Nephron (organoid): ENCODE data around the gene TGDS.

Source experiments
- H3K27ac Mint-ChIP-seq, 3 experiments: 2 replicates each; pipeline ENCODE4 v1.8.0; 2020; ENCODE audit warnings: mixed read lengths in 3 of 3, mild to moderate bottlenecking in 2 of 3, moderate library complexity in 1 of 3
- H3K27me3 Mint-ChIP-seq: 2 replicates; pipeline ENCODE4 v1.8.0; 2021; ENCODE audit warnings: low read depth, mild to moderate bottlenecking, moderate library complexity, mixed read lengths
- H3K36me3 Mint-ChIP-seq: 2 replicates; pipeline ENCODE4 v1.8.0; 2020; ENCODE audit warnings: low read depth, mixed read lengths
- H3K4me1 Mint-ChIP-seq: 2 replicates; pipeline ENCODE4 v1.8.0; 2020; ENCODE audit warnings: mixed read lengths
- H3K4me3 Mint-ChIP-seq, 3 experiments: 2 replicates each; pipeline ENCODE4 v1.8.0; 2020; ENCODE audit warnings: mild to moderate bottlenecking in 3 of 3, mixed read lengths in 3 of 3, moderate library complexity in 2 of 3
- H3K9me3 Mint-ChIP-seq: 2 replicates; pipeline ENCODE4 v1.8.0; 2020; ENCODE audit warnings: mixed read lengths
- CTCF ChIP-seq, 3 experiments: fragments of 200-600 bp; sonication (generic); IDR thresholded peaks; one replicate each; pipeline ENCODE4 v1.5.0; 2021; ENCODE audit warnings: antibody characterized with exemption in 3 of 3; ENCODE audit not compliant: unreplicated experiment in 3 of 3

The TGDS gene

GRCh38 chr13:94598281-94598680 lies 2.3 kb upstream of the TGDS start:
- TF ChIP-seq CTCF (IDR thresholded peaks at IDR 0.05; ENCODE audit: unreplicated experiment in 3 of 3) = no peak
- peak overlapping the region in 1 of 3 experiments; percentile 84 for H3K4me3 Mint-ChIP-seq
- H3K4me1 Mint-ChIP-seq = peaks cover 27% of the 10 kb centered on the region
- H3K9me3 Mint-ChIP-seq = no peaks in the 10 kb centered on the region
- peak overlapping the region in 1 of 3 experiments; percentile 14 for H3K27ac Mint-ChIP-seq
- H3K27me3 Mint-ChIP-seq = no peaks in the 10 kb centered on the region
- H3K36me3 Mint-ChIP-seq = peaks cover 3% of the 10 kb centered on the region

DNA sequence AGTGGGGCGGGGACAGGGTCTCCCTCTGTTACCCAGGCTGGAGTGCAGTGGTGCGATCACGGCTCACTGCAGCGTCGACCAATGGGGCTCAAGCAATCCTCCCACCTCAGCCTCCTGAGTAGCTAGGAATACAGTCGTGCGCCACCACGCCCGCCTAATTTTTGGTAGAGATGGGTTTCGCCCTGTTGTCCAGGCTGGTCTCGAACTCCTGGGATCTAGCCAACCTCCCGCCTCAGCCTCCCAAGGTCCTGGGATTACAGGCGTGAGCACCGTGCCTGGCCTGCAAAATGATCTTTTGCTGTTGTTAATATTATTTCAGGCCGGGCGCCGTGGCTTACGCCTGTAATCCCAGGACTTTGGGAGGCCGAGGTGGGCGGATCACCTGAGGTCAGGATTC lies 621 bp upstream of the TGDS start:
- peaks cover 18% of the 10 kb centered on the region for H3K4me1 Mint-ChIP-seq
- peak overlapping the region; percentile 91 to 93 (median 92) for H3K4me3 Mint-ChIP-seq
- no peaks in the 10 kb centered on the region for H3K9me3 Mint-ChIP-seq
- TF ChIP-seq CTCF (IDR thresholded peaks at IDR 0.05; ENCODE audit: unreplicated experiment in 3 of 3) = no peak
- no peaks in the 10 kb centered on the region for H3K27me3 Mint-ChIP-seq
- H3K36me3 Mint-ChIP-seq = peaks cover 7% of the 10 kb centered on the region
- H3K27ac Mint-ChIP-seq = peak overlapping the region; percentile 69 to 95 (median 87)

GRCh38 chr13:94595001-94595949 lies 677 bp downstream of the TGDS start:
- TF ChIP-seq CTCF (IDR thresholded peaks at IDR 0.05; ENCODE audit: unreplicated experiment in 3 of 3) = no peak
- Mint-ChIP-seq H3K9me3 (no peaks in the 10 kb centered on the region), H3K36me3 (peaks cover 9% of the 10 kb centered on the region), H3K4me1 (peaks cover 14% of the 10 kb centered on the region), H3K4me3 (peak overlapping the region; percentile 91 to 93 (median 92)), H3K27ac (peak overlapping the region; percentile 69 to 95 (median 87)), H3K27me3 (no peaks in the 10 kb centered on the region)

DNA sequence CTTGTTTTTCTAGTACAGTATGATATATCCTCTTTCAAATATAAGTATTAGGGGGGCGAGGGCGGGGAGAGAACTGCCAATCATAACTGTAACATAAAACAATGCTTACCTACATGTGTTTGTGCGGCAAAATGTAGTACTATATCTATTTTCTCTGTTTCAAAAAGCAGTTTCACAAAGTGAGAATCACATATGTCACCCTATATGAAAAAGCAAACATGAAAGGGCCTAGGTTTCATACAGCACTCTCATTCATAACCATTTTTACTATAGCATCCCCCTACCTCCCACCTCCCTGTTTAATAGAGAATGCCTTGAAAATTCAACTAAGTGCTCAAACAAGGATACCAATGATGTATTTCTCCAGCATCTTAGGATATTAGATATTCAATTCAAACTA lies 5.2 kb downstream of the TGDS start:
- Mint-ChIP-seq H3K27me3 (no peaks in the 10 kb centered on the region), H3K4me3 (no peak overlapping the region), H3K36me3 (peaks cover 37% of the 10 kb centered on the region), H3K4me1 (peaks cover 10% of the 10 kb centered on the region), H3K9me3 (no peaks in the 10 kb centered on the region), H3K27ac (no peak overlapping the region)
- no peak for TF ChIP-seq CTCF (IDR thresholded peaks at IDR 0.05; ENCODE audit: unreplicated experiment in 3 of 3)

DNA sequence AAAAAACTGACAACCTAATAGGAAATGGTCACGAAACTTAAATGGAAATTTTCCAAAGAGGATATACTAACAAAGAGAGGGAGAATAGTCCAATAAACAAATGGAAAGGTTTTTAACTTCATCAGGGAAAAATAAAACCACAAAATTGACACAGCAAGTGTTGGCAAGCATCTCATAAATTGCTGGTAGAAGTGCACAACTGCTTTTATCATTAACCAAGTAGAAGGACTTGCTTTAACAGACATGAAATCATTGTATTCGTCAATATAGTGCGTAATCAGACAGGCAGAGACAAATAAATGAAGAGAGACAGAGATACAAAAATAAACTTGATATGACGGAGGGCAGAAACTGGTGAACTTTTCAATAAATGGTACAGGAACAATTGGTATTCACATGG lies 7.4 kb downstream of the TGDS start:
- peaks cover 56% of the 10 kb centered on the region for H3K36me3 Mint-ChIP-seq
- no peaks in the 10 kb centered on the region for H3K9me3 Mint-ChIP-seq
- H3K27me3 Mint-ChIP-seq = no peaks in the 10 kb centered on the region
- H3K4me1 Mint-ChIP-seq = no peaks in the 10 kb centered on the region
- no peak overlapping the region for H3K4me3 Mint-ChIP-seq
- H3K27ac Mint-ChIP-seq = no peak overlapping the region
- TF ChIP-seq CTCF (IDR thresholded peaks at IDR 0.05; ENCODE audit: unreplicated experiment in 3 of 3) = no peak

- H3K9me3 Mint-ChIP-seq = no peaks in the 10 kb centered on the region
Measured at GRCh38 chr13:94586371-94586770, 9.6 kb downstream of the TGDS start.

More at GRCh38 chr13:94586371-94586770, 9.6 kb downstream of the TGDS start:
- no peak for TF ChIP-seq CTCF (IDR thresholded peaks at IDR 0.05; ENCODE audit: unreplicated experiment in 3 of 3)
- Mint-ChIP-seq H3K27ac (no peak overlapping the region), H3K4me3 (no peak overlapping the region), H3K36me3 (peaks cover 71% of the 10 kb centered on the region), H3K4me1 (no peaks in the 10 kb centered on the region), H3K27me3 (no peaks in the 10 kb centered on the region)
